GM21447 (cell line): ENCODE data around the gene ATP10B.
"Not testable (repeated sequence)": the region's sequence is repeated elsewhere in the genome, so short reads cannot be mapped to it uniquely, and the experiment has no call there.

Source experiments
- ATAC-seq: cut with Tn5 transposase; IDR thresholded peaks from one replicate; pipeline ENCODE4 v1.9.1; 2021; ENCODE audit not compliant: unreplicated experiment

Gene ATP10B

DNA sequence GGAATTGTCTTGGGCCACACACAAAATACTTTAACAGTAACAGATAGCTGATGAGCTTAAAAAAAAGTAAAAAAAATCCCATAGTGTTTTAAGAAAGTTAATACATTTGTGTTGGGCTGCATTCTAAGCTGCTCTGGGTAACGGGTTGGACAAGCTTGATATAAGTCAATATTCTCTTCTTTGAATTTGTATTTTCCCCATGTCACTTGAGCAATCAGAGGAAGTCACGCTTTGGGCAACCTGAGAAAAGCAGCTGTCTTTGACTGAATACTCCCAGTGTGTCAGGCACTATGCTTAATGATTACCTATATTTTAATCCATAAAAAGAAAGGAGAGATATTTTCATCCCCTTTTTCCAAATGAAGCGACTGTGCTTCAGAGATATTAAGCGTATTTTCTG is 84.9 kb downstream of the ATP10B start:
- ATAC-seq: no peak

GRCh38 chr5:160760008-160760407 is 92.0 kb downstream of the ATP10B start:
- no peak for ATAC-seq

DNA sequence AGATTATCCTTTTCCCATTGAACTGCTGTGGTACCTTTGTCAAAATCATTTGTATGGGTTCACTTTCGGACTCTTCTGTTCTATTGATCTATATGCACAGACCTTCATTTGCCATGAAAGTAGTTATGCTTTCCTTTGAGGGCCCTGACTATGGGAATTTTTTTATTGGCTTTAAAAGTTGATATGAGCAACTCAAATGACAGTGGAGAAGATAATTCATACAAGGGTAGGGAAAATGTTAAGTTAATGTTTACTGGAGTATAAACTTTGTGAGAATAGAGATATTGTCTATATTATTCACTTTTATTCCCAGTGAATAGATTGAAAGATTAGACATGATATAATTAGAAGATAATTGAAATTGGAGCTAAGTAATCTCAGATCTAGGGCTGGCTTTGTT is 94.8 kb downstream of the ATP10B start:
- no peak for ATAC-seq

DNA sequence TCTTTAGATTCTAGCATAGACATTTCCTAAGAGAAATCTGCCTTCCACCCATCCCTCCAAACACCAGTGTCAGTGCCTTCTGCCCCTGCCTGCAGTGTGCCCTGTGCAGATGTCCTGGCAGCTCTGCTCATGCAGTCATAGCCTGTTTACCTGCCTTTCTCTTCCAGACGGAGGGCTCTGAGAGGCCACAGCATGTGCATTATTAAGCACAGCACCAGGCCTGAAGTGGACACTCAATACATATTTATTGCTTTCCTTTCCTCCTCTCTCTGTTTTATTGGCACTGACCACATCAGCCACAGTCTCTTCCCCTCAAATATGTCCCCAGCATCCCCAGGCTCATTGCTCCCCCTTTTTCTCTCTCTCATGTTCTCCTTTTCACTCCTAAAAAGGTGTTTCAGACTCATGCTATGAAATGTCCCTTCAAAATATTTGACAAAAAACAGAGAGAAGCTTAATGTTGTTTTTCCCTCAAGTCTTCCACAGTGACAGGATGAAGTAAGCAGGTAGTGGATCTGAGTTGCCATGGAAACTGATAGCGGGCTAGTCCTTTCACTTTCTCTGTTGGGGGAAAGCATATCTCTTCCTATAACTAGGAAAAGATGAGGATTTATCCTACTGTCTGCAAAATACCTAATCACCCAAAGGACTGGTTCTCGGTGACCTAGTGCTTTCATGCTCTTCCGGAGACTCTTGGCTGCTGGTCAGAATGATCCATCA is 100.9 kb downstream of the ATP10B start:
- no peak for ATAC-seq

DNA sequence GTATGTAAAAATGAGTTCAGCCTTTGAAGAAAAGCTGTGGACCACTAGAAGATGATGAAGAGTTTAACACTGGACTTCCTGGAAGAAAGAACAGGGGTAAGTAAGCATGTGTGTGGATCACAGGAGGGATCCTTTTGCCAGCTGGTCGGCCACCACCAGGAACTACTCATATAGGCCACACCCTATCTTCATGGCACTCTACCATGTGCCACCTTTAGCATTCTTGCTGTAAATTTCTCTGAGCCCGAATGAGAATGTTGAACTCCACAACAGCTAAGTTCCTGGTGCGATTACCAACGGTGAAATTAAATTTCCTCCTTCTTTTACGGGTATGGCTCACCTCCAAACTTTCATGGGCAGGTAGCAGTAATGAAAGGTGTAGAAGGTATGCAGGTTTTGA is 102.3 kb downstream of the ATP10B start:
- no peak for ATAC-seq

- no peak for ATAC-seq
Observed at GRCh38 chr5:160749026-160749425, 103.0 kb downstream of the ATP10B start.

DNA sequence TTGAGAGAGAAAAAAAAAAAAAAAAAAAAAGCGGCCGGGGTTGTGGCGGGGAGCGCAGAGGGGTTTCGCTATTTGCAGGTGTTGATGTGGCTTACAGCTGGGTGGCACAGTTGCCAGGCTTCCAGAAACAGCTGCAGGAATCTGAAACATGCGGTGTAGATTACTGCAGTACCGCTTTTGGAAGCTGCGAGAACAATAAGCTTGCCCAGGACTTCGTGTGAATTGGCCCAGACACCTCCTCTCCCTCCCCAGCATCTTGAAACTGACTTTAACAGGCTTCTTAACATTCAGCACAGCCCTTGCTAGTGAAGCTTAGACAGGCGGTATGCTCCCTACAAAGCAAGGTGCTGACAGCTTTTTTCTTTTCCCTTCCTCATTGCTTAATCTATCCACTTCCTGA is 104.0 kb downstream of the ATP10B start:
- no peak for ATAC-seq

- no peak for ATAC-seq
Observed at GRCh38 chr5:160747559-160747958, 104.5 kb downstream of the ATP10B start.

GRCh38 chr5:160744268-160745101 is 107.5 kb downstream of the ATP10B start:
- no peak for ATAC-seq

DNA sequence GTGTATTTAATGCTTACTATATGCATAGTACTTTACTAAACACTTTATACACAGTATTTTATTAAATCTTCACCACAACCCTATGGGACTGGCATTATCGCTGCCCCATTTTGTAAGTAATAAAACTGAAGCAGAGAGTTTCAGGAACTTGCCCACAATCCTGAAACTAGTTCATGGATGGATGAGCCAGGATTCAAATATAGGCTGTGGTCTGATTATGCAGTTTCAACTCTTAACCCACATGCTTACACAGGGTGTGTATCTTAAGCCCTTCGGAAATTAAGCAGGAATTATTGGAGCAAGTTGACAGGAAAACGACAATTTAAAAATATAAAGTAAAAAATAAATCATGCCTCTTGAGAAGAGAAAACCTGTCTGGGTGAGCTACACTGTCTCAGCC is 109.0 kb downstream of the ATP10B start:
- ATAC-seq: no peak

- no peak for ATAC-seq
Observed at GRCh38 chr5:160742446-160742845, 109.6 kb downstream of the ATP10B start.

DNA sequence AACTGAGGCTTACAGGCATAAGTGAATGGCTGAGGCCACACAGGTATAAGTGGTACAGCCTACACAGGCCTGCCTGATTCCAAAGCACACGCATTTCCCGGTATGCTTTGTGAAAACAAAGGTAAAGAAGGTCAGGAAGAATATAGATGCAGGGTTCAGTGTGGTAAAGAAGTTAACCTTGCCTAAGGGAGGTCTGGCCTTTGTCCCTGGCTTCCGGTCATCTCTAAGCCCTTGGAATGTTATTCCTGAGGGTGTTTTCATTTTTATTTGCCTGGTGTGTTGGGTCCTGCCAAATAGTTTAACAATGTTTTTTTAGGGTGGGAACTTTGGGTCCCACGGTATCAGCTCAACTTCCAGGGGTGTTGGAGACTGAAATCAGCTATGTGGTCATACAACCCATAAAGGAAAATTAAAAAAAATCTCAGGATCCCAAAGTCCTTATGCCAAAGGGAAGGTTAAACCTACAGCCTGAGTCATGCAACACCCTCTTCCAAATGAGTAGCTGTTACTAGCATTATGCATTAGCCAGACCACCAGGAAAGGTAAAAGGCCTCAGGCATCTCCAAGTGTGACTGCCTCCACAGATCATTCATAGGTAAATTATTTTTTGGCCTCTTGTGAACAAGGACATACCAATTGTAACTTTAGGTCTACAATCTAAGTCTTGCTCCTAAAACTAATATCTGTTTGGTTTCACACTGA is 124.6 kb downstream of the ATP10B start:
- ATAC-seq: no peak

DNA sequence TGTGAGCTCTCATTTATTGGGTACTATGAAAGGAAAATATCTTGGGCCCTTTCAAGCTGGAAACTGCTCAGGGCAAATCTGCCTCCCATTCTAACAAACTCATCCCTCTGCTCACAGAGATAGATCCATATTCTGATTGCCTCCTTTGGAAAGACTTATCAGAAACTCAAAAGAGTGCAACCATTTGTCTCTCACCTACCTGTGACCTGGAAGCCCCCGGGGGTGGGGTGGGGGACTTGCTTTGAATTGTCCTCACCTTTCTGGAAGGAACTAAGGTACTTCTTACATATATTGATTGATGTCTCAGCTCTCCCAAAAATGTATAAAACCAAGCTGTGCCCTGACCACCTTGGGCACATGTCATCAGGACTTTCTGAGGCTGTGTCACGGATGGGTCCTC is 125.3 kb downstream of the ATP10B start:
- ATAC-seq: no peak

DNA sequence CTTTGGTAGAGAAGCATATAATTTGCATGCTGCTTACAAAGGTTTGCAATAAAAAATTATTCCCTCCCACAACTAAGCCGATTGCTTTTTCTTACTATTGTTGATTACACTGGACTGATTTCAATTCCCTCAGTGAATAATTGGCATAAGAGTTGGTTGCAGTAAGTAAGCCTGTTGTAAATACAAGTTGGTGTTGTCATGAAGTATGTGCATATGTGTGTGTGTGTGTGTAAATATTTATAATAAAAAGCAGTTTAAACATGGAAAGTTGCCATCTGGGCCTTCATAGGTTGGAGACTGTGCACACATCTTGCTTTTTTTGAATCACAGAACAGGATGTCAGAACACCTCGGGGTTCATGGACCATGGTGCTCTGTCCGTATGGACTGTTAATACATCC is 131.2 kb downstream of the ATP10B start:
- ATAC-seq: no peak

GRCh38 chr5:160715508-160715907 is 136.5 kb downstream of the ATP10B start:
- not testable (repeated sequence) for ATAC-seq

DNA sequence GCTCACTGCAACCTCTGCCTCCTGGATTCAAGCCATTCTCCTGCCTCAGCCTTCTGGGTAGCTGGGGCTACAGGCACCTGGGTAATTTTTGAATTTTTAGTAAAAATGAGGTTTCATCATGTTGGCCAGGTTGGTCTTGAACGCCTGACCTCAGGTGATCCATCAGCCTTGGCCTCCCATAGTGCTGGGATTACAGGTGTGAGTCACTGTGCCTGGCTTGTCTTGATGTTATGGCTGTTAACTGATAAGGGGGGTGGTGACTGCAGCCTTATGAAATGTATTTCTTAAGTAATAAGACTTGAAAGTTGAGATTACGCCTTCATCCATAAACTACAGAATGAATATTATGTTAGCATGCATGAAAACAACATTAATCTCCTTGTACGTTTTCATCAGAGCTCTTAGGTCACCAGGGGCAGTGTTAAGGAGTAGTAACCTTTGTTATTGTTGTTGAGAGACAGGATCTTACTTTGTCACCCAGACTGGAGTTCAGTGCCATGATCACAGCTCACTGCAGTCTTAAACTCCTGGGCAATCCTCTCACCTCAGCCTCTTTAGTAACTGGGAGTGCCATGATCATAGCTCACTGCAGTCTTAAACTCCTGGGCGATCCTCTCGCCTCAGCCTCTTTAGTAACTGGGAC is 148.3 kb downstream of the ATP10B start:
- ATAC-seq: no peak

DNA sequence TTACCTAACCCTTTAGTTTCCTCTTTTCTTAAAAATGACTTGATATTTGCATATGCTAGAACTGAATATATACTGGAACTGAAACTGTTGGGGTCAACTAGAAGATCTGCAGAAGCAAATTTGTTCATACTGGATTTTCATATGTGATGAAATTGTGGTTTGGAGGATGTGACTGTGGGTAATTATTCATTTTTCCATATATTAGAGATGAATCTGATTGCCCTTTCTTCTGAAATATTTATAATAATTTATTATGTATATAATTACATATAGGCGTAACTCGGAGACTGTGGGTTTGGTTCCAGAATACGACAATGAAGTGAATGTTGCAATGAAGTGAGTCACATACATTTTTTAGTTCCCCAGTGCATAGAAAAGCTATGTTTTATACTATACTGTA is 149.1 kb downstream of the ATP10B start:
- ATAC-seq: peak; percentile 96

GRCh38 chr5:160702311-160702803 is 149.7 kb downstream of the ATP10B start:
- no peak for ATAC-seq

- ATAC-seq: no peak
Observed at GRCh38 chr5:160701403-160701802, 150.6 kb downstream of the ATP10B start.

DNA sequence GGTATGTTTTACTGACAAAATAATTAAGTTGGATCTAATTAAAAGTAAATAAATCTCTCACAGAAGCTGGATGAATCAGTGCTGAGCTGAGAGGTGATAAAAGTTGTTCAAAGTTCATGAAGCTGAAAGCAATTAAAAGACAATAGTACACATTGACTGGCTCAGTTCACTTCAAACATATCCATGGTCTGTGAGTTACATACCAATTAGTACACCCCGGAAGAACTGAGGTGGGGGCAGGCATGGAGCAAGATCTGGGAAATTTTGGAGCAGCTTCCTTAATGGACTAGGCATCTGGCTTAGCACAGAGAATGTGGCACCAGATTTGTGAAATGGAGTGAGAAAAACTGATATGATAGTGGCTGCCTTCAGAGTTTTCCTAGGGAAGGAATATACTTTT is 152.7 kb downstream of the ATP10B start:
- no peak for ATAC-seq

DNA sequence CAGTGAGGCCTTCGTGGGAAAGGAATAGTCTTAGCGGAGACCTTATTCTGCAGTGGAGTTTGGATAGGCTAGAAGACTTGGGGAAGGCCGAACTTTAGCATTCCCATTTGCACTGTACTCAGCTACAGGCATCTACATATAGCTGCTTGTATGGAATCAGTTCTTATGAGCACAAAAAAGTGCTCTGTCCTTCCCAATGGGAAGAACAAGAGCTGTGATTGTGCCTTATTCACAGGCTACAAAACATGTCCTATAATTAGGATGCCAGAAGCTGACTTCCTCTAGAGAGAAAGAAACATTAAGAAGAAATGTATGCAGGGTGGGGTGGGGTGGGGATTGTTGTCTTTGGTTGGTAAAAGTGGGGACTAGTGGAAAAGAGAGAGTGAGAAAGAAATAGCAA is 154.7 kb downstream of the ATP10B start:
- ATAC-seq: no peak
